HG02970 (cell line): Measurements from ENCODE around the gene PGBD5.

Source experiments
- ATAC-seq: cut with Tn5 transposase; IDR thresholded peaks from one replicate; pipeline ENCODE4 v1.9.1; 2021; ENCODE audit warnings: mild to moderate bottlenecking, moderate library complexity, moderate number of reproducible peaks; ENCODE audit not compliant: unreplicated experiment, low FRiP score

PGBD5 gene

DNA sequence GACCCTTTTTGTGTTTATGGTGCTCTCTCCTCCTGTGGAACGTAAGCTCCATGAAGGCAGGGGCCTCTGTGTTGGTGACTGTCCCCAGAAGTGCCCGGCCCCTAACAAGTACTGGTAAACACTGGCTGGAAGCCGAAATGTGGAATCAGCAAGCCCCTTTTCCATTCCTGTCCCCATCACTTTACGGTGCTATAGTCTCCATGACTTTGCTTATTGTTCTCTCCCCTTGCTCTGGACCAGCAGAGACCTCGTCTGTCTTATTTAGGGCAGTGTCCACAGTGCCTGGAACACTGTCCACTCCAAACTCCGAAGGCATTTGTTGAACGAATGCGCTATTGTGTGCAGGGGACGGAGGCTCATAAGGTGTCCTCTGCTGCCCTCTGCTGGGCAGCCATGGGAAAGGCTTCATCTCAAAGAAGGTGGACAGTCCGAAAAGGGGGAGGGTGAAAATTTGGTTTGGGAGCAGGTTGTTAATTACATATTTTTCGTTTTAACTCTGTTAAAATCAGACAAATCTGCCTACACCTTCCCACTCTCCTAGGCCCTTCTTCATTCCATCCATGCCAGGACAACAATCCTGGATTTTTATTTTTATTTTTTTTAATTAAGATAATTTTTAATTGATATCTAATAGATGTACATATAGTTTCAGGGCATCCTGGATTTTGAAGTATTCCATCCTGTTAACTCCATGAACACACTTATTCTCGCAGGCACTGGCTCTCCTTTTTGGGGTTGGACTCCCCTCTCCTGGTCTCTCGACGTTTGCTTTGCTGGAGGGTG is 115.6 kb downstream of the PGBD5 start:
- ATAC-seq = no peak

DNA sequence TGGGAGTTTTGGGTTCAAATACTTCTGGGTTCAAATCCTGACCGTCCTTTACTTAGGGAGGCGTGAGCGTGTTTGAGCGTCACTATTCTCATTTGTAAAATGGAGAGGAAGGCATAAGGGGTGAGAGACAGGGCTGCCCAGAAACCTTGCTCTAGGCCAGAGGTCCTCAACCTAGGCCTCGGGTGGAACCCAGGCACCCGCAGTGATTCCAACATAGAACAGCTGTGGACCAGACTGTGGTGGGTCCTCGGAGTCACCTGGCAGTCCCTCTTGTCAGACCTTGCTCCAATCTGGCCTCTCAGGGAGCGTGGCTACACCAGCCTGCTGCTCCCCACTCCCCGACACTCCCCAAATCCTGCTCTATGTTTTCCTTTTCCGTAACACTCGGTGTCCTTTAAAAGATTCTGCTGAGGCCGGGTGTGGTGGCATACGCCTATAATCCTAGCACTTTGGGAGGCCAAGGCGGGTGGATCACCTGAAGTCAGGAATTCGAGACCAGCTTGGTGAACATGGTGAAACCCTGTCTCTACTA is 116.4 kb downstream of the PGBD5 start:
- ATAC-seq = no peak

DNA sequence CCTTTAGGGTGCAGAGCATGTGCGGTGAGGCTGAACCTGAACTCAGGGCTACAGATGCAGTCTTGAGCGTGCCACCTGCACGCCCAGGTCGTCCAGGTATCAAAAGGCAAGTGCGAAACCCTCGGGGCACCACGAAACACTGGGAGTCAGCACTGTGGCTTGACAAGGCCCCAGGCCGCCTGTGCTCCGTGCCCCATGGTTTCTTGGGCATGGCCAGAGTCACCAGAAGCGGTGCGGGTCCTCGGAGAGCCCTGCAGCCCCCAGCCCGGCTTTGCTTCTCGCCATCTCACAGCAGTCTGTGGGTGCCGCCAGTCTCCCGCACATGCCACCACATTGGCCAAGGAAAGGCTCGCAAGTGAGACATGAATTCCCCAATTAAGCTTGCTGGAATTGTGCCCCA is 117.3 kb downstream of the PGBD5 start:
- no peak for ATAC-seq

DNA sequence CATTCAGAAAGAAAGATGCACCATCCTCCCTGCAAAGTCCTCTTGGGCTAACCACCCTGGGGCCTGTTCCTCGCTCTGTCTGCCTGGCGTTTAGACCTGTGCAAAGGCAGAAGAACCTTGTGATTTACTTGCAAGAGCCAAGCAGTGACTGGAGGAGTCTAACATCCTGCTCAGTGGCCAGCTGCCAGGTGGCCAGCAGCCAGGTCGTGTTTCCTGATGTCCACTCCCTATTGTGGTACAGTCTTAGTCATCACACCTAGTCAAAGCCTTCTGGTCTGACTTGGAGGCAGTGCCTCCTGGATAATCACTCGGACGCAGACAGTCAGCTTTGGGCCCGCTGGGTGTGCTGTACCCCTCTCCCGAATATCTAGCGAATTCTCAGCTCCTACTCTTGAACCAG is 118.1 kb downstream of the PGBD5 start:
- no peak for ATAC-seq

DNA sequence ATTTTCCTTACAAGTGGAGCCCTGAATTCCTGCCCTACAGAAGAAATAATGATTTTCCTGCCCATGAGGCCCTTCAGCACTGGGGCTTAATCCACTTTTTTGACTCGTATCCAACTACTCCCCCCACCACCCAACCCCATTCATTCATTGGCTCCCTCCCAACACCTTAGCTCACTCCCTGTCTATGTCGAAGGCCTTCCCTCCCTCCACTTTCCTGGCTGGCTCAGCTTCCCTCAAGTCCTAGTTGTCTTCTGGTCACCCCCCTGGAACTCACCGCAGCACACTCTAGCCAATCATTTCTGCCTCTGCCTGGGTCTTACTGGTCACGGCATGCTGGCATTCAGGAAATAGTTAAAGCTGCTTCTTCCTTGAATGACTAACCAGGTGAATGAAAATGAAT is 118.9 kb downstream of the PGBD5 start:
- no peak for ATAC-seq

DNA sequence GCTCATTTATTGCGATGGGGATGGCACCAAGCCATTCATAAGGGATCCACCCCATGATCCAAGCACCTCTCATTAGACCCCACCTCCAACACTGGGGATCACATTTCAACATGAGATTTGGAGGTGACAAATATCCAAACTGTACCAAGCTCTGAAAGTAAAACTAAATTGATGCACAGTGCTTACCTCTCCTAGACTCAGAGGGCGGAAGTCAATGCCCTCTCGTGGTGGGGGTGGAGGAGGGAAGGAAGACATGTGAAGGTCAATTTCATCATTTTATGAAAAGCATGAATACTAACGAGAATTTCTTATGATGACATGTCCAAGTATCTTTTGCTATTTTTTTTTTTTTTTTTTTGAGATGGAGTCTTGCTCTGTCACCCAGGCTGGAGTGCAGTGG is 120.0 kb downstream of the PGBD5 start:
- ATAC-seq = peak; percentile 57

DNA sequence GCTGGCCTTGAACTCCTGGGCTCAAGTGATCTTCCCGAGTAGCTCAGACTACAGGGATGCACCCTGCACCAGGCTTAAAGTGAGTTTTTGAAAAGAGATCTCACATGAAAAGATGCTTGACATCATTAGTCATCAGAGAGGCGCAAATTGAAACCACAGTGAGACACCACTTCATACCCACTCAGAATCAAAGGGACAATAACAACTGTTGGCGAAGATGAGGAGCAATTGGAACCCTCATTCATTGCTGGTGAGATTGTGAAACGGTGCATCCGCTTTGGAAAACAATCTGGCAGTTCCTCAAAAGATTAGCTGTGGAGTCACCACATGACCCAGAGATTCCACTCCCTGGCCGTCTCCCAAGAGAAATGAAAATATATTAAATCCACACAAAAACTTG is 122.3 kb downstream of the PGBD5 start:
- no peak for ATAC-seq

DNA sequence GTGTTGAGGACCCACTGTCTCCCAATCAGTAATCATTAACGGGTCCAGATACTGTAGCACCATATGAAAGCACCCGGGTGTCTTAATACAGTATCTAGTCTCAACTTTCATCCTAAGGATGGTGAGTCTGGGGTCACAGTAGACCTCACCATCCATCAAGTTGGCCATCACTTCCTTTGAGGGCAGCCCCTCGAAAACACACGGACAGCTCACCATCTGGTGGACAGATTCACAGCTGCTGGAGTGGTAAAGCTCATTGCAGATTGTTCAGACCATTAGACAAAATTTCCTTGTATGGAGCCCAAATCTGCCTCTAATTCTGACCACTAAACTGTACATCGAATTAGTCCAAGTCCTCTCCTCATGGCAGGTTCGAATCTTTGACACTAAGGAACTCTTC is 123.1 kb downstream of the PGBD5 start:
- no peak for ATAC-seq

DNA sequence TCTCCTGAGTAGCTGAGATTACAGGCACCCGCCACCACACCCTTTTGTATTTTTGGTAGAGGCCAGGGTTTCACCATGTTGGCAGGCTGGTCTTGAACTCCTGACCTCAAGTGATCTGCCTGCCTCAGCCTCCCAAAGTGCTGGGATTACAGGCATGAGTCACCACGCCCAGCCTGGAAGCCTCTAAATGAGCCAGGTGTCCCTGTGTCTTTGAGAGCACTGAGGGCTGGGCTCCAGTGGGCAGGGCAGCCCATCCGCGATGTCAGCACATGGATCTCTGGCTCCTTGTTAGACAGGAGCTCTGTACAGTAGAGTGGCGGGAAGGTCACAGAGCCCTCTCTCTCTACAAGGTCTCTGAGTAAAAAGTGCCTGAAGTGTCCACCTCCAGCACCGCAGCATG is 124.3 kb downstream of the PGBD5 start:
- no peak for ATAC-seq

DNA sequence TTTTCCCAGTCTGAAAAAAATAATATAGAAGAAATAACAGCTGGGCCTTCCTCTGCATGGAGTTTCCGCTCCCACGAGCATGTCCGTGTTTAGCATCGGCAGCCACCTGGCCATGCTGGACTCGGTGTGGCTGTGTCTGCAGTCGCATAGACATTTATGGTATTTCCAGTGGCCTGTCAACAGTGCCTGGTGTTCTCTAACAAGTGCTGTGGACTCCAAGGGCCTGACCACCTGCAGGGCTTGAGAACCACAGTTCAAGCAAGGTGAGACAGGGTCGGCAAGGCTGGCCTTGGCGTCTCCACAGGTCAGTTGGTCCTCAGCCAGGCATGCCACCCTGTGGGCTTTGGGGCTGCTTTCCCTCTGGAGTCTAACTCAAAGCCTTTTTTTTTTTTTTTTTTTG is 124.8 kb downstream of the PGBD5 start:
- ATAC-seq = no peak

DNA sequence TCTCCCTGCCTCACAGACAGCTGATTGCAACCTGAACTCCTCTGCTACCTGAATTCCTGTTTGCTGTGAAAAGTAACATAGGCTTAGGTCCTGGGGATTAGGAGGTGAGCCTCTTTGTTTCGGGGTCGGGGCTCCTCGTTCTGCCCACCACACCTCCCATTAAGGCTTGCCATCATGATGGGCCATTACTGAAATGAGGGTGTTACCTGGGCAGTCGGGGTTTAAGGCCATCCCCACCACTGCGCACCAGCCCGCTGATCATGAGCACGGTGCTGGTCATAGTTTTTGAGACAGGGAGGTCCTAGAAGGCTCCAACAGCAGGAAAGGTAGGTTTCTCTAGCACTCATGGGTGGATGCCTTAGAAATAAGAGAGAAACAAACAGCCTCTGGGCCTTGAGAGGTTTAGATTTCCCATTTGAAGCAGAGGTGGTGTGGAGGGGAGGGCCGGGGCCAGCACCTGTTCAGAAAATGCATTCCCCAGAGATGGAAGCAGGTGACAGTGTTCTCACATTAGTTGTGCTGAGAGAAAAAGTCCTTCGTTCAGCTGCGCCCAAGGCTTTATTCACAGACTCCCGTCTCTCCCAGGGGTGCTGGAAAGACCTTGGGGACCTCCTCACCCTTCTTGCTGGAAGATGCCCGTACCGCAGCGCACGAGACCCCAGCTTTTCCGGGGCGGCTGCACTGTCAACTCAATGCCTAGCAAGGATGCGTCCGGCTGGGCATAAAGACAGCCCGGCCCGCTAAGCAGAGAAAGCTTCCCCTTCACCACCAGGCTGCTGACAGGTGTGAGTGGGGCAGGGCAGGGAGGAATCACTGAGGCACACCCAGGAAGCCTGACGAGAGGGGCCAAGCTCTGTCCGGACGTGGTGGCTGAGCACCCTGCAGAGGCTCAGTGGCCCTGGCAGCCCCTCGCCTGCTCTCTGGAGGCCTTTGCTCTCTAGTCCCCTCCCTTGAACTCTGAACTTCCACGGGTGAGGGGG is 125.5 kb downstream of the PGBD5 start:
- ATAC-seq = no peak

DNA sequence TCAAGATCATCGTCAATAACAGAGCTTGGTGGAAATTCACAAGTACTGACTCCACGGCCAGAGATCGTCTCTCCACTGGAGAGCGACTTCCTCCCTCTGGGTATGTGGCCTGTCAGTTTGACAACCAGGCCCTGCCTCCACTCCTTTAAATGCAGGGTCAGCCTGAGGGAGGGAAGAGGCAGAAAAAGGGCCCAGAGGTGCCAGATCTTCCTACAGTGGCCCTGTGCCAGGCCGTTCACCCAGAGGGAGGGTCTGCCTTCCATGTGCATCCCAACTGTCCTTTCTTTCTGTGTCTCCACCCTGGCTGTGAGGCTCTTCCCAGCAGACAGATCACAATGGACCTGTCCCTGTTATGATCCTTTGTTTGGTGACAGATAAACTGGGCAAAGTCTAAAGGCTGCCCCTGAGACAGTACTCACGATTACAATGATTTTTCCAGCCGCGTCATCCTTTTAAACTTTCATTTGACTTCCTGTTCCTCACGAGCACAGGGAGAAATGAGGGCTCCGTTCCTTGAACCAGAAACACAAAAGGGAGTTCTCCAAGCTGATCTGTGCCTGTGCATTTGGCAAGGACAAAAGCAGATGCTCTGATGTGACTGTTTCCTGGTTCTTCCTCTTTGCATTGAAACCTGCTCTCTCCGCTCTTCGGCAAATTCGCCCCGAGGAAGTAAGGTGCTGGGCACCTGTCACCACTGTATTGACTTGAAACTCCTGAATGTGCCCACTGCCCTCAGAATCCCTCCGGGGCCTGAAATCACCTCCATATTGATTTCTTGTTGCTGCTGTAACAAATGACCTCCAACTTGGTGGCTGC is 126.7 kb downstream of the PGBD5 start:
- no peak for ATAC-seq

DNA sequence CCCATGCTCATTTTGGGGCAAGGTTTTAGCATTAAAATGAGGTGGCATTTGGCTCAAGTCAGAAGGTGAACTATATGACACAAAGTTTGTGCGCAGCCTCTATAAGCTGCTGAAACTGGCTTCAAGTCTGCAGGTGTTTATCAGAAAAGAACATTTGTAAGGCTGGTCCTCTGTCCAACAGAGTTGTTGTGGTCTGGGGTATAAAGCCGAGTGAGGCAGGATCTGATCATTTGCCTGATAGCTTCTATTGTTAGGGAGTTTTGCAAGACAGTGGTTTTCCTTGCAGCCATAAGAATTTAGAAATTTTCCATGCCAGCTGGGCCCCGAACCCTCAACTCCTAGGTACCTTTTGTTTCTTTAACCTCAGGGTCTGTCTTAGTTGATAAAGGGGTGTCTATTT is 130.8 kb downstream of the PGBD5 start:
- no peak for ATAC-seq

DNA sequence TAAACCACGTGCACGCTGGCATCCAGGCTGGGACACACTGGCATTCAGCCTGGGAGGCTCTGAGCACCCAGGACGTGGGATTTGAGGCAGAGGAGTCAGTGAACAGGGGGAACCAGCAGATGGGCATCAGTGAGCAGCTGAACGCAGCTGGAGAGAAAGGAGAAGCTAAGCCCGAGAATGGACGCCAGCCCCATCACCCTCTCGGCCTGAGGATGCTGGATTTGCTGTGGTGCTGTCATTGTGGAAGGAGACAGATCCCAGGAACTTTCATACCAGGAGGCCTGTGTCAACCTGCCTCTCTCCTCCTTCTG is 132.8 kb downstream of the PGBD5 start:
- no peak for ATAC-seq

DNA sequence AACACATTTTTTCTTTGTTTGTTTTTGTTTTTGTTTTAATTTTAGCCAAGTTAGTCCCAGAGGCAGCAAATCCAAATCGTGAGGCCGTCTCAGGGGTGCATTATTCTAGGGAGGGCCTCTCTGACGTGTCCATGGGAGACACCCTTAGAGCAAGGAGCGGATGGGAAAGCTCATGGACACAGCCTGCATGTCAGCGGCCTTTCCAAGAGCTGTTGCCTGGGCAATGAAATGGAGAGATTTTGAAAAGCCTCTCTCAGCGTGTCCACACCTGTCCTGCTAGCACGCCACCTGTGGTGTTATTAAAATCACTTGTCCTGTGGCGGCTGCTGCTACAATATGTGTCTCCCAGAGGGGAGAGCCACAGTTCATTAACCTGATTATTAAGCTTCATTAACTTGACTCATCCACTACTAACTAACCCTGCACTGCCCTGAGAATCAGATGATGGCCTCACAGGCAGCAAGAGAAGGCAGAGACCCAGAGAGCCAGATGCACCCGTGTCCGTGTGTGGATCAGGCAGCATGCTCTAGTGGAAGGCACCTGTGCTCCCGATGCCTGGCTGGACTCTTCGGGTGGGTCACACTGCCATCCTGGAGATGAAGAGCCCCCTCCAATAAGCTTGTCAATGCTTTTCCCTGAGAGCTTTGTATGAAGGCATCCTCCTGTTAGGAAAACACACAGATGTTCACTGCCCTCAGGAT is 133.3 kb downstream of the PGBD5 start:
- ATAC-seq = no peak

DNA sequence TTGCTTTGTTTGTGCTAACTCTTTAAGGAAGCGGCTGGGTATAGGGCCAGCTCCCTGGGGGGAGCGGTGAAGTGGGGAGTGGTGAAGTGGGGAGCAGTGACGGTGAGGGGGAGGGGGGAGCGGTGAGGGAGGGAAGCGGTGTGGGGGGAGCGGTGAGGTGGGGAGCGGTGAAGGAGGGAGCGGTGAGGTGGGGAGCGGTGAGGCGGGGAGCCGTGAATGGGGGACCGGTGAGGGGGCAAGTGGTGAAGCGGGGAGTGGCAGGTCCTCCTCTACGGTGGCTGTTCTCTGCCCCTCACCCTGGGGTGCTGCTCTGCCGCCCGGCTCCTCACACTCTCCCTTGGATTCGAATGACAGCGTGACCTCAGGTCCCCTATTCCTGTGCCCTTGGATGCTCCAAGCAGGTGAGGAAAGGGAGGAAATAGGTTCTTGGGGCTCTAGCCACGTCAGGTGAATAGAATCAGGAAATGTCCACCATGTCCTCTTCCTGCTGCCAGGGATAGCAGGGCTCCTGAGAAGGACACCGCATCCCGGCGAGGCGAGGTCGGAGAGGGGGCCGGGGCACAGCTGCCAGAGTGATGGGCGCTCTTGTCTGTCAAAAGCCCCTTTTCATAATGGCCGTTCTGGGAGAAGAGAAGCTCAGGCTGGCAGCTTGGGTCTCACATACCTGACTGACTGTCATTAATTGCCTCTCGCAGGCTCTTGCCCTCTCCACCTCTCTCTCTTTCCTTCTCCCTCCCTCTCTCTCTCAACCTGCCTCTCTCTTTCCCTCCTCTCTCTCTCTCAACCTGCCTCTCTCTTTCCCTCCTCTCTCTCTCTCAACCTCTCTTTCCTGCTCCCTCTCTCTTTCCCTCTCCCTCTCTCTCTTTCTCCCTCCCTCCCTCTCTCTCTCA is 134.2 kb downstream of the PGBD5 start:
- no peak for ATAC-seq

DNA sequence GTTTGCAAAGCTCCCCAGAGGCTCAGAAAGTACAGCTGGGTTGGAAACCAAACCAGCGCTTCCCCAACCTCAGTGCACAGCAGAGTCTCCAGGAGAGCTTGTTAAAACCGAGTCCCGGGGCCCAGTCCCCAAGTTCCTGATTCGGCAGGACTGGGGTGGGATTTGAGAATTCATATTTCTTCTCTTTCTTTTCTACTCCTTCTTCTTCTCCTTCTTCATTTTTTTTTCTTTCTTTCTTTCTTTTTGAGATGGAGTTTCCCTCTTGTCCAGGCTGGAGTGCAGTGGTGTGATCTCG is 136.8 kb downstream of the PGBD5 start:
- no peak for ATAC-seq

DNA sequence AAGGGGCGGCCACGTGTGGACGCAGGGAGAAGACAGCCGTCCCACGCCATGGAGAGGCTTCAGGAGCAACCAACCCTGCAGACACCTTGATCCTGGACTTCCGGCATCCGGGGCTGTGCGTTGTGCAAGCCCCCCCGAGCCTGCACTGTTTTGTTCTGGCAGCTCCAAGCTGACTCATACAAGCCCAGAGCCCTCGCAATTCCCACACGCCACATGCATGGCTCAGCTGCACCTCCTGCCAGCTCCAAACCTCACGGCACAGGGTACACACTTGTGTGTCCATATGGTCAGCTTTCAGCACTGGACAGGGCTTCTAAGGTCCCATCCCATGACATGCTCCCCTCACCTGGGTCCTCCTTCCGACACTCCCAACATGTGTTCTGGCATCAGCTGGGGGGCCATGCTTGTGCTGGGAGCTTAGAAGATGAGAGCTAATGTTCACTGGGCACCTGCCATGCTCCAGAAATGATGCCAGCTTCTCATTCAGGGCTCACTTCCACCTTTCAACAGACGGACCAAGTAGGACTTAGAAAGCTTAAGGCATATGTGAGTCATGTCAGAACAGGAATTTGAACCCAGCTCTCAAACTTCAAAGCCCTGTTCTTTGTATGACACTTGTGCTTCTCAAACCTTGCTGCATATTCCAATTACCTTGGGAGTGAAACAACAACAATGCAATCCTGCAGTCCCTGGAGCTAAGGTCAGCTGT is 137.3 kb downstream of the PGBD5 start:
- ATAC-seq = no peak
